ENCODE results near the gene UPK3A.
"Not testable (repeated sequence)": the region's sequence is repeated elsewhere in the genome, so short reads cannot be mapped to it uniquely, and the experiment has no call there.

The UPK3A gene

DNA sequence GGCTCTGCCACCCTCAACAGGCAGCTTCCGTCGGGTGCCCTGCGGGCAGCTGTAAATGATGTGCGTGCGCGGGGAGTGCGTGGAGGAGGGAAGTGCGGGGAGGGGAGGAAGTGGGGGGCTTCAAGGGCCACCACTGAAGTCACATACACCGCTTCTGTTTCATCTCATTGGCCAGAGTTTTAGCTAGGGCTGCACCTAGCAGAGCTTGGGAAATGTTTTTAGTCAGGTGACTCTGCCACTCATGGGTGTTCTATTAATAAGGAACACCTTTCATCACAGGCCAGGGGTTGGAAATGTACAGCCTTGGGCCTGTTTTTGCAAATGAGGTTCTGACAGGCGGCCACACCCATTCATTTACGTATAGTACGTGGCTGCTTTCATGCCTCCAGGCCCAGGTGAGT, 39.6 kb downstream of the UPK3A start:
- DNase-seq (ENCODE audit: low read depth in 2 of 2, low spot score in 1 of 2): no peak

DNA sequence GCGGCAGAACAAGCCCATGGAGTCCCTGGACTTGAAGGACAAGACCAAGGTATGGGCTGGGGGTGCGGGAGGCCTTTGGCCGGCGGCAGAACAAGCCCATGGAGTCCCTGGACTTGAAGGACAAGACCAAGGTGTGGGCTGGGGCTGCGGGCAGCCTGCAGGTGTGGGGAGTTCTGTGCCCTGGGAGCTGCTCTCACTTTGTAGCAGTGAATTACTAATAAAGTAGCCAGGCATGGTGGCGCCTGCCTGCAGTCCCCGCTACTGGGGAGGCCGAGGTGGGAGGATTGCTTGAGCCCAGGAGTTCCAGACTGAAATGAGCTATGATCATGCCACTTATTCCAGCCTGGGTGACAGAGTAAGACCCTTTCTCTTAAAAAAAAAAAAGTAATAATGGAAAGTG, 43.5 kb downstream of the UPK3A start:
- DNase-seq (ENCODE audit: low read depth in 2 of 2, low spot score in 1 of 2): not testable (repeated sequence)

DNA sequence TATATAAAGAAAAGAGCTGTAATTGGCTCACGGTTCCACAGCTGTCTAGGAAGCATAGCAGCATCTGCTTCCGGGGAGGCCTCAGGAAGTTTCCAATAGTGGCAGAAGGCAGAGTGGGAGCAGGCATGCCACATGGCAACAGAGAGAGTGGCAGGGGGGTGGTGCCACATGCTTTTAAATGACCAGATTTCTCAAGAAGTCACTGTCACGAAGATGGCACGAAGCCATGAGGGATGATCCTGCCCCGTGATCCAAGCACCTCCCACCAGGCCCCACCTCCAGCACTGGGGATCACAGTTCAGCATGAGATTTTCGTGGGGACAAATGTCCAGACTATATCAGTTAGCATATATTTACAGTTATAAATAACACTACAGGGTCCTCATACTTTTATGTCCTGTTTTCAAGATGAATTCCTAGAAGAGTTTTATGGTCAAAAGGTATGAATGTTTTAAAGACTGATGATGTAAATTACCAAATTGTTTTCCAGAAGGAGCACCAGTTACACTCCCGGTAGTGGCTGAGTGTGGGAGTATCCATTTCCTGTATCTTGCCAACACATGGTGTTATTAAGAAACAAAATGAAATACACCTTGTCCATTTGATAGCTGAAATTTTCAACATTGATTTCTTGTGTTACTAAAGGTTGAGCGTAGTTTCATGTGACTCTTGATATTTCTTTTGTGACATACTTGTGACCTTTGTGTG, 44.2 kb downstream of the UPK3A start:
- no peak for DNase-seq (ENCODE audit: low read depth in 2 of 2, low spot score in 1 of 2)

DNA sequence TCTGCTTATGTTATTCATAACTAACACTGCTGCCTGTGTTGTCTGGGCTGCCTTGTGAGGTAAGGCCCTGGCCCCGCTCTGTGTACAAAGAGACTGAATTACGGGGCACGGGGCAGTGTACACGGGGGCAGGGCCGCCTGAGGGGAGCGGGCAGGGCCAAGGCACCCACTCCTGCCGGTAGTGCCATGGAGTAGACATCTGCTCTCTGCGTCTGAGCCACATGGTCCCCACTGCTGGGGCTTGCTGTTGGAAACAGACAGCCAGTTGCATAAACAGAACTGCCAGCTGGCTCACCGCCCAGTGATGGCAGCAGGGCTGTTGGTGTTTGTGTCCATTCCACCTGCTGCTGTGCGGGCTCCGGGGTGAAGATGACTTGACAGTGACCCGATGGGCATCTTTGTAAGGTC, 44.8 kb downstream of the UPK3A start:
- DNase-seq (ENCODE audit: low read depth in 2 of 2, low spot score in 1 of 2): no peak

DNA sequence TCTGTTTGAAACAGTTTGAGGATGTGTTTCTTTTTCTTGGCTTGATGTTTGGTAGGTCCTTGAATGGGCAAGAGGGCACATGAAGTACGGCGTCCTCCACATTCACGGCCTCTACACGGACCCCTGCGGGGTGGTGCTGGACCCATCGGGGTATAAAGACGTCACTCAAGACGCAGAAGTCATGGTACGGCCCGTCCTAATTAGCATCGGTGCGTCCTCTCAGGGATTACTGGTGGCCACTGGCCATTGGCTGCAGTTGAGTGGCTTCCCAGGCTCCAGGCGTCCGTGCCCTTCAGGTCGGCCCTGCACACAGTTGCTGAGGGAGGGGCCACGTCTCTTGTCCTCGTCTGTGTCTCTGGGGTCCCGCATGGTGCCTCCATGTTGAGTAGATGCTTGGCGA, 45.8 kb downstream of the UPK3A start:
- no peak for DNase-seq (ENCODE audit: low read depth in 2 of 2, low spot score in 1 of 2)

DNA sequence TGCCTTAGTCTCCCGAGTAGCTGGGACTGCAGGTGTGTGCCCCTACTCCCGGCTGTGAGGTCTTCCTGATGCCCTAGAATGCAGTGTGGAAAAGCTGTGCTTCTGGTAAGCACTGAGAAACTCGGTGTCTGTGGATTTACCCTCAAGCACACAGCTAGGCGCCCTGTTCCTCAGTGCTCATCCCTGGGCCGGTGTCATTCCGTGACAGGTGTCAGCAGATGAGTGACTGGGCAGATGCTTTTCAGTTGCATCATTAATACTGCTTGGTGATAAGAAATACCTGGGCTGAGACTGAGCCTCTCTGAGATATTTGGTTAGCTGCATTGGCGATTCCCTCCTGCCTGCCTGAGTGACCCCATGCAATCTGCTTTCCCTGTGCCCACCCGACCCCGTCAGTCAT, 46.7 kb downstream of the UPK3A start:
- no peak for DNase-seq (ENCODE audit: low read depth in 2 of 2, low spot score in 1 of 2)

DNA sequence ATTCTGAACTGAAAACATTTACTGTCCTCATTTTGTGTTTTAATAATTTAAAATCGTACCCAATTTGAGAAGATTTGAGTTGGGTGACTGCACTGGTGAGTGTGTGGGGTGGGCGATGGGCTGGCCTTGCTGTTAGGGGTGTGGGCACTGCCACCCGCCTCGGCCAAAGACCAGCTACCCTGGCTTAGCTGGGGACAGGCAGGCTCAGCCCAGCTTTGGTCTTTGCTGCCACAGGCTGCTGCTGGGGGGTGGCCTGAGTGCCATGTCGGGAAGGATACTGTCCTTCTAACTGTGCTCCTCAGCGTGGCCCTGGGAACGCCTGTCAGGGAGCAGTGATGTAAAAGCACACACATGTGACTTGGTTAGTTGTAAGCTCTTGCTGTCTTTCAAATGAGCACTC, 47.3 kb downstream of the UPK3A start:
- DNase-seq (ENCODE audit: low read depth in 2 of 2, low spot score in 1 of 2): no peak

DNA sequence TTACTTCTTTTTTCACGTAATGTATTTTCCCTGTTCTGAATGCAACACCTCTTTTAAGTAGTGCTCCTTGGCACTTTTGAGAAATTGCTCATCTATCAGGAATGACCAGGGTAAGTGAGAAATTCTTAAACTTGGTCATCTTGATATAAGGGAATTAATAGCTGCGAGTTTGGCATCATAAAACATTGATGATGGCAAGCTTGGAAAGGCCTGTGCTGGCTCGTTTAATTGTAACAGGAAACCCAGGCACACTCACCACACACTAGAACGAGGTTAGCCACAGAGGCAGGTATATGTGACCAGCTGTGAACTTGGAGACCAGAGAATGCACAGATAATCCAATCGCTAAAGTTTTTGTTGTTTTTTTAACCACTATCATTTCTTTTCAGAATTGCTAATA, 49.3 kb downstream of the UPK3A start:
- no peak for DNase-seq (ENCODE audit: low read depth in 2 of 2, low spot score in 1 of 2)

DNA sequence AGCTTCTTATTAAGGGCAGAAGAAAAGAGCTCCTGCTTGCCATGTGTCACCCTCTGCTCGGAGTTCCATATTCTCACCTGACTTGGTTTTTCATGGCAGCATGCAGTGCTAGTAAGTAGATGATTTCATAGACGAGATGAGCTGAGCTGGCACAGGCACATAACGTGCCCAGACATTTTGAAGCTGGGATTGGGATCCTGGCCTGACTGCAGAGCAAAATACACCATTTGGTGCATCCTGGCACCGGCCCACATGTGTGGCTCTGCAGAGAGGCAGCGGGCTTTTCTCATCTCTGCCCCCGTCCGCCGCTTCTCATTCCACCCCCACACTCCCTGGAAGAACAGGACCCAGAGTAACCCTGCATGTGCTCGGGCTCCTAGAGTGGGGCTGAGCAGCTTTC, 49.8 kb downstream of the UPK3A start:
- no peak for DNase-seq (ENCODE audit: low read depth in 2 of 2, low spot score in 1 of 2)

DNA sequence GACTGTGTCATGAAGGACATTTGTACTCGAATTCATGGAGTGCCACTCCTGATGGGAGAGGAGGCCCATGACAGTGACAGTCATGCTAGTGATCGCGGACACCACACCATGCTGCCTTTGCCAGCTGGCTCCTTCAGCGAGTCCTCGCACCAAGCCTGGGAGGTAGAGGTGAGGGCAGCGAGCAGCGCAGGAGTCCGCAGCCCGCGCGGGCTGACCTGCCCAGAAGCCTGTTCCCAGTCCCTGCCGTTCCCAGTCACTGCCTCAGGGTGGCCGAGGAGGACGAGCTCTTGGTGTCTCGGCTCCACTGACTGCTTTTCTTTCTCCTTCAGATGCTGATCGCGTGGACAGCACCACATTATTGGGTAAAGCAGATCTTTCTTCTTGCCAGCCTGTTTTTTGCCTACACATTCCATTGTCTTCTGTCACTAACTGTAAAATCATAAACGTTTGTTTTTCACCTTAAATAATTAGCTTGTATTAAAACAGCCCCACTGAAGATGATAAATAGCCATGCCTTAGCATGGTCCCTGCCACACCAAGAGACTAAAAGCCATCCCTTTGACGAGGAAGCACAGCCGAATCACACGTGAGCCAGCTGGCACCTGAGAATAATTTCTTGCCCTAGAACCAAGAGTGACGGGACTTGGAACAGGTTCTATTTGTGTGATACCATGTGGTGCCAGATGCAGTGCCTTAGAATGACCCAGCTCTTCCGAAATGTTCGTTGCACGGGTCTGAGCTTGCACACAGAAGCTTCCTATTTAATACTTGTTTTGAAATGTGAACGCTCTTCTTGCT, 50.5 kb downstream of the UPK3A start:
- no peak for DNase-seq (ENCODE audit: low read depth in 2 of 2, low spot score in 1 of 2)

DNA sequence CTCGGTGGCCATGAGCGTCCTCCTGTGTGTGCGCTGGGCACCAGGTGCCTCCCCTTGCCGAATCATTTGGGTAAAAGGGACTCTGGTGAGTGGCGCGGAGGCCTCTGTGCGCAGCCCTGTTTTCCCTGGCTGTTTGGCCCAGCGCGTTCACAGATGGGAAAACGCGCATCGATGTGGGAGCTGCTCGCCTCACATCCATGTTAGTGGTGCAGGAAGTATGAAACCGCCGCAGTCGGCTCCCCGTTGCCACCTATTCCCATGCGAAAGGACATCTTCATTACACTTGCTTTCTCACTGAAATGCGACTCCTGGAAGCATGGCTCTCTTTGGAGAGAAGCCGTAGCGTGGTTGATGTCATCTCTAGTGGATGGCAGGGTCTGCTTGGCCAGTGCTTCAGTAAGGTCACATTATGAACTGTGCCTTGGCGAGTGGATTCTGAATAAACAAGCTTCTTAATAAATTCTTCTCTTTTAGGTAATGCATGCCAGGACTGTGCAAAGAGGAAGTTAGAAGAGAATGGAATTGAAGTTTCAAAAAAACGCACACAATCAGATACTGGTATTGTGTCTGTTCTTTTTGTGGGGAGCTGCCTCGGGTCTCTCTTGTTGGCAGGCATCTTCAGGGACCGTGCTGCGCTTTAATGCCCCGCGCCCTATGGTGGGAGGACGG, 51.2 kb downstream of the UPK3A start:
- no peak for DNase-seq (ENCODE audit: low read depth in 2 of 2, low spot score in 1 of 2)

DNA sequence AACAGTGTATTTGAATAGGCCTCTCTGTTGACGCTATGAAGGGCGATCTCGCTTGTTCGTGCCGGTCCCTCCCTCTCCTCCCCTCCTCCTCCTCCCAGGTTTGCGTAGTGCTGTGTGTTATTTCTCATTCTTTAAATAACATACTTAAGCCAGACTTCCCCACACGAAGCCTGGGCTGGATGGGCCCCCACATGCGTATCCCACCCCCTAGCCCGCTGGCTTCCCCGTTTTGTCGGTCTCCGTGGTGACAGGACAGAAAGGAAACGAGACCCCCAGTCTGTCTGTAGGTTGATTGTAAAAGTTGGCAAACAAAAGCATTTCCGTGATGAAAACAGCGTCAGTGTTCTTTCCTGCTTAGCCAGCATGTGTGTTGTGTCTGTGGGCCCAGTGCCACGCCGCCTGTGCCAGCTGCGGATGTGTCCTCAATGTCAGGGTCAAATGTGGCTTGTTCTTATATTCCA, 52.3 kb downstream of the UPK3A start:
- no peak for DNase-seq (ENCODE audit: low read depth in 2 of 2, low spot score in 1 of 2)

DNA sequence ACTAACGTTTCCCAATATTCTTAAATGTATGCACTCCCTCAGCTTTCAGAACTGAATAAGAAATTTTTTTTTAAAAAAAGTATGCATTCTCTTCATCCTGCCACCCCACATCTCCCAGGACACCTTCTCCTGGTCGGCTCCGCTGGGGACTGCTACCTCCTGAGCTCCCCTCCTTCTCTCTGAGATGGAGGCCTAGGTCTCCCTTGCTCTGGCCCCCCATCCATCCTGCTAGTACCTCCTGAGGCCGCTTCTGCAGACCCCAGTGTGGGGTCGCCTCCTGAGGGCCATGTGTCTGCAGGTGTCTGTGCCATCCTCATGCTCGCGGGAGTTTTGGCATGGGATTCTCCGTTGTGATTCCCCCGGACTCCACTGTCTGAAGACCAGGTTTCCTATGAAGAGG, 52.8 kb downstream of the UPK3A start:
- no peak for DNase-seq (ENCODE audit: low read depth in 2 of 2, low spot score in 1 of 2)

DNA sequence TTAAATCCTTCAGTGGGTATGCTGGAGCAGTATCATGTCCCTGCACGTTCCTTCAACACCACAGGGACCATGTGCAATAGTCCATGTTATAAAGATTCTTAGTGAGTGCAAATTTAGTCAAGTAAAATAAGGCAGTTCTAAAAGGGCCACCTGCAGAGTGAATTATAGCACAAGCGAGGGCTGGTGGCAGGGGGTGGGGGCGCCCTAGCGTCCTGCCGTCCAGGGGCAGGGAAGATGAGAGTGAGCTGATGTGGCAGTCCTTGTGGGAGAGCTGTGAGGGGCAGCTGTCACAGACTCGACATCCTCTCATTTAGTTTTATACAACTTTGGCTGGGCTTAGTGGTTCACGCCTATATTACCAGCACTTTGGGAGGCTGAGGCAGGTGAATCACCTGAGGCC, 54.0 kb downstream of the UPK3A start:
- DNase-seq (ENCODE audit: low read depth in 2 of 2, low spot score in 1 of 2): no peak

DNA sequence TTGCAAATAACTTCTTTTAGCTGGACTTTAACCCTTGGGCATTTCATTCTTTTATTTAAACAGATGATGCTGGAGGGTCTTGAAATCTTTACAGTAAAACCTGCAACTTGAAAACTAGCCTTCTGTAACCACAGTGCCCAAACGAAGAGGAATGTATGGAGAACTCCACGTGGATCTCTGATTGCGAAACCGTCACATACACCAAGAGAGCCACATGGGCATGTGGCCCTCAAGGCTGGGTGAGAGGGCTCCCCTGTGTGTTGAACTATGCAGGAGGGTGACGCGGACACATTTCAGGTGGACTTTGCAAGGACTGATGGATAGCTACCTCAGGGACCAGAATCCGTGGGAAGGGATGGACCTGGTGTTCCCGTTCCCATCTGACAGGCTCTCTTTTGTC, 55.6 kb downstream of the UPK3A start:
- no peak for DNase-seq (ENCODE audit: low read depth in 2 of 2, low spot score in 1 of 2)

DNA sequence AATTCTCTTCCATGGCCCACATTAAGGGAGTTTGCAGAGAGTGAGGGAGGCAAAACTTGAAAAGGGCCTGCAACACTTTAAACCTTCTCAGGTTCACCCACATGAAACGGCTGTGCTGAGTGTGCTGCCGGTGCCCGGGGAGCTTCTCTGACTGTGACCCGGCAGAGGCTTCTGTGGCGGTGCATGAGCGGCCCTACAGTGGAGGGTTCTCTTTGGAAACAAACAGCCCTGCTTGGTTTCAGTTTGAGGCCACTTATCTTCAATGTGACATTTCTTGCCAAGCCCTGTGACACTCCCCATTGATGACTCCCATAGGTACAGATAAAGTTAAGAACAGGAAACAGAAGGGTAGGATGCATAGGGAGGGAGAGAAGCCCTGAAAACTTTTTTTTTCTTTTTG, 56.7 kb downstream of the UPK3A start:
- DNase-seq (ENCODE audit: low read depth in 2 of 2, low spot score in 1 of 2): no peak

DNA sequence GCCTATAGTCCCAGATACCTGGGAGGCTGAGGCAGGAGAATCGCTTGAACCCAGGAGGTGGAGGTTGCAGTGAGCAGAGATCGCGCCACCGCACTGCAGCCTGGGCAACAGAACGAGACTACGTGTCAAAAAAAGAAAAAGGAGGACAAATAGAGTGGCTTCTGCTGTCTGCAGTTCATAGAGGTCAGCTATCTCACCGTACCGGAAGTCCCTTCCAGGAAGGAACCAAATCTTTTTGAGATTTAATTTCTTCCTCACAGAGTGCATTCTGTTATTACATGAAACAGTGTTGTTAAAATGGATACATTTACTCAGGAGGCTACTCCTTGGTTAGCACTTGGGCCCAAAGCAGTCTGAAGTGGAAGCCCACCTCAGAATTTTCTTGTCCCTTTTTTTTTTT, 58.4 kb downstream of the UPK3A start:
- DNase-seq (ENCODE audit: low read depth in 2 of 2, low spot score in 1 of 2): no peak

DNA sequence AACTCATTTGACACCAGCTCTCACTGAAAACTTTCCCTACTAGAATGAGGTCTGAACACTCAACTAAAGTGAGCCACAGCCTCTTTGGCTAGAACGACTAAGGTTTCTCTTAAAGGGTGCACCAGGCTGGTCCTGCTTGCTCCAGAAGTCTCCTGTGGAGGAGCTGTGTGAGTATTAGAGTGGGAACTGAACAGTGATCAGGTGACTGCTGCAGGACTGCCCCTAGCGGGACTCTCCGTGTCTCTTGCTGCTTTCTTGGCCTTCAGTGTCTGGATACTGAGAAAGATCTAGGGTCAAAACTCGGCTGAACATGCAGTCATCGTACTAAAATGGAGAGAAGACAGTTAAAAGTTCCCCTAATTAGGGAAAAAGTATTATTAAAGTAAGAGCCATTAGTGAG, 59.6 kb downstream of the UPK3A start:
- DNase-seq (ENCODE audit: low read depth in 2 of 2, low spot score in 1 of 2): no peak

Data from stimulated activated CD8-positive, alpha-beta memory T cell treated with anti-CD3 and anti-CD28 coated beads, Interleukin-4, amount 100 ng/mL, for 4 hours (primary cell).